Neural progenitor cell (in vitro differentiated cells): Measurements from ENCODE around the gene CBL. TPM values are rescaled to one million over a fixed set of nuclear protein-coding genes. Genes with fewer than 3 reads are reported as not detected.

Experiments used
- DNase-seq: peaks from one replicate; pipeline ENCODE4 v3.0.0-alpha.2; 2016; ENCODE audit warnings: low spot score
- H2AFZ ChIP-seq: fragments of 200-600 bp; sonication (generic); replicated peaks from 2 replicates; pipeline ENCODE4 v1.6.1; 2016; ENCODE audit warnings: antibody characterized with exemption
- H3F3A ChIP-seq: fragments of 200-600 bp; sonication (generic); 2 replicates; pipeline ENCODE4 v1.6.1; 2016; ENCODE audit warnings: antibody characterized with exemption, low read depth
- H3K27ac ChIP-seq: fragments of 200-600 bp; sonication (generic); 2 replicates; pipeline ENCODE4 v1.5.1; 2016; ENCODE audit warnings: mild to moderate bottlenecking
- H3K27me3 ChIP-seq: fragments of 200-600 bp; sonication (generic); 2 replicates; pipeline ENCODE4 v1.6.1; 2016; ENCODE audit warnings: mild to moderate bottlenecking, moderate library complexity
- H3K36me3 ChIP-seq: fragments of 200-600 bp; sonication (generic); 2 replicates; pipeline ENCODE4 v1.5.1; 2016
- H3K4me1 ChIP-seq: fragments of 200-600 bp; sonication (generic); 2 replicates; pipeline ENCODE4 v1.6.1; 2016; ENCODE audit warnings: mixed run types
- H3K4me2 ChIP-seq: fragments of 200-600 bp; sonication (generic); 2 replicates; pipeline ENCODE4 v1.6.1; 2016
- H3K4me3 ChIP-seq: fragments of 200-600 bp; sonication (generic); 2 replicates; pipeline ENCODE4 v1.5.1; 2016
- H3K79me2 ChIP-seq: fragments of 200-600 bp; sonication (generic); 2 replicates; pipeline ENCODE4 v1.6.1; 2016; ENCODE audit warnings: low read depth
- H3K9ac ChIP-seq: fragments of 200-600 bp; sonication (generic); 2 replicates; pipeline ENCODE4 v1.6.1; 2016
- H3K9me3 ChIP-seq: fragments of 200-600 bp; sonication (generic); 2 replicates; pipeline ENCODE4 v1.5.1; 2016; ENCODE audit warnings: low read depth
- H4K20me1 ChIP-seq: fragments of 200-600 bp; sonication (generic); 2 replicates; pipeline ENCODE4 v1.6.1; 2016; ENCODE audit warnings: low read depth
- H3K27ac Mint-ChIP-seq: 3 replicates; pipeline ENCODE4 v1.8.0; 2021; ENCODE audit warnings: mixed read lengths
- H3K27me3 Mint-ChIP-seq: 2 replicates; pipeline ENCODE4 v1.8.0; 2022; ENCODE audit warnings: low read depth, mild to moderate bottlenecking, inconsistent platforms, moderate library complexity, mixed read lengths; ENCODE audit not compliant: insufficient read depth
- H3K36me3 Mint-ChIP-seq: 3 replicates; pipeline ENCODE4 v1.8.0; 2021; ENCODE audit warnings: mixed read lengths
- H3K4me1 Mint-ChIP-seq: 3 replicates; pipeline ENCODE4 v1.8.0; 2021; ENCODE audit warnings: mixed read lengths
- H3K4me3 Mint-ChIP-seq: 3 replicates; pipeline ENCODE4 v1.8.0; 2021; ENCODE audit warnings: mild to moderate bottlenecking, moderate library complexity, mixed read lengths
- H3K9me3 Mint-ChIP-seq: 3 replicates; pipeline ENCODE4 v1.8.0; 2020; ENCODE audit warnings: mixed read lengths
- CTCF ChIP-seq: fragments of 200-600 bp; sonication (generic); IDR thresholded peaks from 2 replicates; pipeline ENCODE4 v1.5.1; 2017; ENCODE audit warnings: antibody characterized with exemption, mild to moderate bottlenecking
- EZH2 ChIP-seq: fragments of 200-600 bp; sonication (generic); IDR thresholded peaks from 2 replicates; pipeline ENCODE4 v1.6.1; 2017; ENCODE audit warnings: antibody characterized with exemption, mild to moderate bottlenecking, moderate library complexity
- EZH2phosphoT487 ChIP-seq: fragments of 200-600 bp; sonication (generic); IDR thresholded peaks from 2 replicates; pipeline ENCODE4 v1.6.1; 2017; ENCODE audit warnings: antibody characterized with exemption
- total RNA-seq: library from RNA; depleted of rRNA; stranded (reverse); fragments of >200 nt; gene quantifications from 2 replicates; pipeline ENCODE4 v1.2.3, GENCODE V29; 2015; ENCODE audit warnings: low replicate concordance

CBL gene
- total RNA-seq, 1 donor from 2014 or later: 20.7 TPM

GRCh38 chr11:119307219-119307618, 101.1 kb downstream of the CBL start:
- Mint-ChIP-seq H3K9me3 (no peaks in the 10 kb centered on the region), H3K4me1 (peaks cover 14% of the 10 kb centered on the region), H3K27me3 (no peaks in the 10 kb centered on the region), H3K36me3 (peaks cover 19% of the 10 kb centered on the region), H3K27ac (no peak overlapping the region), H3K4me3 (no peak overlapping the region)
- Histone ChIP-seq H3K9me3 (no peaks in the 10 kb centered on the region), H3K9ac (no peak overlapping the region), H3F3A (peaks cover 14% of the 10 kb centered on the region), H4K20me1 (peaks cover 10% of the 10 kb centered on the region), H3K4me1 (peaks cover 11% of the 10 kb centered on the region), H3K79me2 (no peaks in the 10 kb centered on the region), H3K4me3 (no peak overlapping the region), H3K4me2 (peak overlapping the region; percentile 28), H3K27me3 (no peaks in the 10 kb centered on the region), H2AFZ (no peak overlapping the region), H3K36me3 (no peaks in the 10 kb centered on the region), H3K27ac (peak overlapping the region; percentile 17)
- TF ChIP-seq EZH2: no peak
- TF ChIP-seq CTCF: peak; percentile 53
- peak; percentile 67 for DNase-seq

- Histone ChIP-seq H3K9ac (no peak overlapping the region), H4K20me1 (peaks cover 10% of the 10 kb centered on the region), H3K36me3 (no peaks in the 10 kb centered on the region), H3K27ac (no peak overlapping the region), H3F3A (peaks cover 14% of the 10 kb centered on the region), H3K27me3 (no peaks in the 10 kb centered on the region), H3K9me3 (no peaks in the 10 kb centered on the region), H3K79me2 (no peaks in the 10 kb centered on the region), H3K4me1 (peaks cover 11% of the 10 kb centered on the region), H2AFZ (no peak overlapping the region), H3K4me3 (no peak overlapping the region), H3K4me2 (no peak overlapping the region)
- H3K27me3 Mint-ChIP-seq: no peaks in the 10 kb centered on the region
- no peak for TF ChIP-seq EZH2
- TF ChIP-seq EZH2phosphoT487: no peak
- TF ChIP-seq CTCF: no peak
- no peak for DNase-seq
- peaks cover 15% of the 10 kb centered on the region for H3K36me3 Mint-ChIP-seq
- no peak overlapping the region for H3K4me3 Mint-ChIP-seq
- H3K4me1 Mint-ChIP-seq: peaks cover 14% of the 10 kb centered on the region
- no peak overlapping the region for H3K27ac Mint-ChIP-seq
- no peaks in the 10 kb centered on the region for H3K9me3 Mint-ChIP-seq
Measured at GRCh38 chr11:119307974-119308373, 101.8 kb downstream of the CBL start.

- H3K36me3 ChIP-seq: no peaks in the 10 kb centered on the region
- H3K4me3 Mint-ChIP-seq: no peak overlapping the region
- H3K79me2 ChIP-seq: no peaks in the 10 kb centered on the region
- peaks cover 14% of the 10 kb centered on the region for H3F3A ChIP-seq
- H3K4me1 Mint-ChIP-seq: peaks cover 17% of the 10 kb centered on the region
- H2AFZ ChIP-seq: no peak overlapping the region
- no peak for DNase-seq
- TF ChIP-seq CTCF (no peak), EZH2 (no peak)
- no peaks in the 10 kb centered on the region for H3K9me3 Mint-ChIP-seq
- no peaks in the 10 kb centered on the region for H3K27me3 Mint-ChIP-seq
- H3K4me1 ChIP-seq: peaks cover 11% of the 10 kb centered on the region
- no peak overlapping the region for H3K27ac Mint-ChIP-seq
- H3K27ac ChIP-seq: no peak overlapping the region
- H4K20me1 ChIP-seq: peaks cover 10% of the 10 kb centered on the region
- peaks cover 2% of the 10 kb centered on the region for H3K36me3 Mint-ChIP-seq
- H3K27me3 ChIP-seq: peaks cover under 1% of the 10 kb centered on the region
- no peak overlapping the region for H3K4me3 ChIP-seq
- H3K9me3 ChIP-seq: no peaks in the 10 kb centered on the region
- H3K9ac ChIP-seq: no peak overlapping the region
- H3K4me2 ChIP-seq: no peak overlapping the region
Measured at GRCh38 chr11:119309411-119309810, 103.3 kb downstream of the CBL start.
